Ovary (tissue), 10 donors: ENCODE data around the gene NDST3. TPM values are rescaled to one million over a fixed set of nuclear protein-coding genes. Genes with fewer than 3 reads are reported as not detected.
A peak's percentile ranks its signal among the peaks of the same experiment; 100 is the strongest.

Source experiments
- DNase-seq, 5 donors: peaks; one replicate each; pipeline ENCODE4 v3.0.0-alpha.2; 2019 to 2020
- H3K27ac ChIP-seq, 2 donors: fragments of 200-600 bp; one replicate each; pipeline versions ENCODE4 v1.5.1 to v1.8.0; 2019 to 2022
- H3K27me3 ChIP-seq: fragments of 200-600 bp; one replicate; pipeline ENCODE4 v1.8.0; 2022
- H3K36me3 ChIP-seq: fragments of 200-600 bp; sonication (generic); one replicate; pipeline ENCODE4 v1.5.1; 2019
- H3K4me1 ChIP-seq: one replicate; pipeline ENCODE4 v1.8.1; 2013; ENCODE audit warnings: mild to moderate bottlenecking, moderate library complexity; ENCODE audit not compliant: insufficient read depth
- H3K4me3 ChIP-seq: fragments of 200-600 bp; sonication (generic); one replicate; pipeline ENCODE4 v1.5.1; 2017
- H3K9me3 ChIP-seq, 2 donors: fragments of 200-600 bp in 1 of 2; sonication (generic) in 1 of 2; one replicate each; pipeline versions ENCODE4 v1.5.1 to v1.8.1; 2013 to 2019; ENCODE audit warnings: mild to moderate bottlenecking in 1 of 2, moderate library complexity in 1 of 2
- EP300 ChIP-seq: sonication (generic); formaldehyde crosslinking; IDR thresholded peaks from one replicate; pipeline ENCODE4 v1.6.1; 2017; ENCODE audit warnings: antibody characterized with exemption
- POLR2A ChIP-seq: fragments of 450-650 bp; IDR thresholded peaks from one replicate; pipeline ENCODE4 v1.6.1; 2017; ENCODE audit warnings: antibody characterized with exemption, mild to moderate bottlenecking, moderate library complexity
- WGBS, 3 donors: extraction: QIAGEN DNeasy Blood & Tissue Kit in 1 of 3; methylation state at CpG; one replicate each; pipeline versions ENCODE4 v1.1.5 to v1.1.7; 2013 to 2017; 5-methylcytosine and 5-hydroxymethylcytosine counted together
- intact Hi-C, 4 donors: fragments of 100-400 bp; cut with DNase I; formaldehyde crosslinking; loops; one replicate each; pipeline versions ENCODE4 v1.11.0 to v1.15.1; 2022 to 2023
- long read RNA-seq, 3 donors: library from polyadenylated mRNA in 2 of 3; unstranded in 2 of 3; transcript quantifications; one replicate each; pipeline ENCODE4 v2.0.0 and lab custom pipeline, GENCODE V29; 2021 to 2026
- polyA plus RNA-seq, 2 donors: library from polyadenylated mRNA; stranded (reverse); fragments of 200-250 nt in 1 of 2; fragments of 350-450 nt in 1 of 2; fragmentation: Illumina TruSeq in 1 of 2; extraction: RNeasy Lipid Tissue Mini Kit (QIAGEN cat#74804) in 1 of 2; gene quantifications; one replicate each; pipeline ENCODE4 v1.2.3, GENCODE V29; 2013 to 2014
- total RNA-seq, 7 donors: library from RNA; depleted of rRNA in 2 of 7; stranded (reverse); fragments of >200 nt in 2 of 7; fragmentation: NEBNext Ultra II Directional in 3 of 7; extraction: Animal tissue kit (Norgen Biotek cat#: 25700) in 3 of 7; gene quantifications; one replicate each; pipeline versions ENCODE4 v1.1.0 to v1.2.4, GENCODE V29; 2016 to 2023
- TF ChIP-seq, protein P1 (sequence below), 3 donors: fragments of 450-650 bp in 2 of 3; fragments of 200-600 bp in 1 of 3; IDR thresholded peaks; one replicate each; pipeline versions ENCODE4 v1.5.1 to v1.8.0; 2016 to 2022; ENCODE audit warnings: antibody characterized with exemption in 3 of 3, mild to moderate bottlenecking in 1 of 3
- donor health status: DM: no; HTN: no; CAD: no; lungs with moderate emphysema.
- donor health status: DM: no; HTN: no; CAD: no.
- donor health status: Bipolar disorder and iron deficiency.
- donor health status: DM: yes; HTN: yes; CAD: no.
- donor health status: DM: no; HTN: no; CAD: no.
- donor health status: DM: yes; HTN: yes; CAD: no.

Gene NDST3
- total RNA-seq (1 to 10 TPM in 1 of 7 donors, under 1 TPM in 4, not detected in 2; 0.03 to 2.4 (median 0.35) TPM), polyA plus RNA-seq (under 1 TPM; 0.02 to 0.07 TPM)
- long read RNA-seq, donor 1: 0 reads
- long read RNA-seq, donor 2: 0 reads
- long read RNA-seq, donor 3, partial matches to known transcripts: 0 of 1 reads
- long read RNA-seq, donor 3, other reads (novel, unspliced or antisense): 0 of 1 reads

- intact Hi-C loops: no loop called here
- Histone ChIP-seq H3K9me3 (no peaks in the 10 kb centered on the region), H3K27ac (no peak within 1 kb of the TSS), H3K4me3 (peak within 1 kb of the TSS; percentile 21), H3K27me3 (no peaks in the 10 kb centered on the region), H3K4me1 (peaks cover 2% of the 10 kb centered on the region), H3K36me3 (no peaks in the 10 kb centered on the region)
- WGBS, 3 donors: 20 to 28% (median 21%) methylated on average over 11 of the region's 11 CpGs
- peak in 4 of 5 donors; percentile 11 to 43 (median 21) for DNase-seq
- TF ChIP-seq EP300: no peak
- TF ChIP-seq POLR2A: no peak
- TF ChIP-seq, protein P1, sequence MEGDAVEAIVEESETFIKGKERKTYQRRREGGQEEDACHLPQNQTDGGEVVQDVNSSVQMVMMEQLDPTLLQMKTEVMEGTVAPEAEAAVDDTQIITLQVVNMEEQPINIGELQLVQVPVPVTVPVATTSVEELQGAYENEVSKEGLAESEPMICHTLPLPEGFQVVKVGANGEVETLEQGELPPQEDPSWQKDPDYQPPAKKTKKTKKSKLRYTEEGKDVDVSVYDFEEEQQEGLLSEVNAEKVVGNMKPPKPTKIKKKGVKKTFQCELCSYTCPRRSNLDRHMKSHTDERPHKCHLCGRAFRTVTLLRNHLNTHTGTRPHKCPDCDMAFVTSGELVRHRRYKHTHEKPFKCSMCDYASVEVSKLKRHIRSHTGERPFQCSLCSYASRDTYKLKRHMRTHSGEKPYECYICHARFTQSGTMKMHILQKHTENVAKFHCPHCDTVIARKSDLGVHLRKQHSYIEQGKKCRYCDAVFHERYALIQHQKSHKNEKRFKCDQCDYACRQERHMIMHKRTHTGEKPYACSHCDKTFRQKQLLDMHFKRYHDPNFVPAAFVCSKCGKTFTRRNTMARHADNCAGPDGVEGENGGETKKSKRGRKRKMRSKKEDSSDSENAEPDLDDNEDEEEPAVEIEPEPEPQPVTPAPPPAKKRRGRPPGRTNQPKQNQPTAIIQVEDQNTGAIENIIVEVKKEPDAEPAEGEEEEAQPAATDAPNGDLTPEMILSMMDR (IDR thresholded peaks at IDR 0.05): no peak
These were observed at the start of gene NDST3 for GRCh38 chr4:118034053-118034785. Gene NDST3 (plus strand): TSS chr4:118034486. CDS start chr4:118053911, 19,425 bp downstream.

DNA sequence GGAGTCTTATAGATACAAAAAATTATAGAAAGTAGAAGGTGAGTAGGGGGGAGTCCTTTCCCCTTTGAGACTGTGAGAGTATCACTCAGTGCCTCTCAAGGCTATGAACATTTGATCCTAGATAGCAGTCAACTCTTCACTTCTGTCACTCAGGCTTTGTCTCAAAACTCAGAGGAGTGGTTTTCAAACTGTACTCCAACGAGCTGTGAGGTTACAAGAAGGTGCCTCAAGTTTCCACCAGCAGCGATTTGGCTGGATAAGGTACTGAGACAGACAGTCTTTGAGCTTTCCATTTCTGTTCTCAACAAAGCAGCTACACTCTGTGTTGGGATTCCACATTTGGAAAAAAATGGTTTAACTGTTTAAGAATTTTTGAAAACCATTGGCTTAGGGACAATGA, 48.0 kb upstream of the NDST3 start:
- intact Hi-C loops: no loop called here

GRCh38 chr4:117987464-117987863, 46.8 kb upstream of the NDST3 start:
- no peak for DNase-seq
- Histone ChIP-seq H3K27ac (no peak overlapping the region), H3K36me3 (no peaks in the 10 kb centered on the region), H3K4me3 (no peak overlapping the region), H3K4me1 (no peaks in the 10 kb centered on the region), H3K27me3 (no peaks in the 10 kb centered on the region), H3K9me3 (no peaks in the 10 kb centered on the region)
- no peak for TF ChIP-seq EP300
- TF ChIP-seq, protein P1 (IDR thresholded peaks at IDR 0.05): no peak
- no peak for TF ChIP-seq POLR2A
- 25 to 50% (median 50%) methylated on average over 1 of the region's 1 CpG for WGBS, 3 donors
- intact Hi-C loops: no loop called here

More for the DNA sequence above, 48.0 kb upstream of the NDST3 start:
- Histone ChIP-seq H3K9me3 (no peaks in the 10 kb centered on the region), H3K4me1 (no peaks in the 10 kb centered on the region), H3K36me3 (no peaks in the 10 kb centered on the region), H3K27ac (no peak overlapping the region), H3K4me3 (no peak overlapping the region), H3K27me3 (no peaks in the 10 kb centered on the region)
- no peak for DNase-seq
- TF ChIP-seq, protein P1 (IDR thresholded peaks at IDR 0.05): no peak
- no peak for TF ChIP-seq POLR2A
- no peak for TF ChIP-seq EP300
- WGBS, 3 donors: 45 to 69% (median 62%) methylated on average over 2 of the region's 2 CpGs

GRCh38 chr4:117996891-117997290, 37.4 kb upstream of the NDST3 start:
- H3K27me3 ChIP-seq: no peaks in the 10 kb centered on the region
- no peaks in the 10 kb centered on the region for H3K4me1 ChIP-seq
- no peak overlapping the region for H3K27ac ChIP-seq
- H3K4me3 ChIP-seq: no peak overlapping the region
- no peak for TF ChIP-seq EP300
- TF ChIP-seq, protein P1 (IDR thresholded peaks at IDR 0.05): no peak
- TF ChIP-seq POLR2A: no peak
- H3K36me3 ChIP-seq: no peaks in the 10 kb centered on the region
- intact Hi-C loops: no loop called here
- H3K9me3 ChIP-seq: no peaks in the 10 kb centered on the region
- WGBS, 3 donors: 93 to 96% (median 94%) methylated on average over 2 of the region's 2 CpGs
- DNase-seq: no peak
